Effector memory CD8-positive, alpha-beta T cell (primary cell): ENCODE data around the gene NEURL1B.
"Not testable (repeated sequence)": the region's sequence is repeated elsewhere in the genome, so short reads cannot be mapped to it uniquely, and the experiment has no call there.

Experiments used
- ATAC-seq: fragments of 150-1000 bp; cut with Tn5 transposase; replicated peaks from 2 replicates; pipeline ENCODE4 v1.10.0; 2021; ENCODE audit warnings: mild to moderate bottlenecking, moderate library complexity
- DNase-seq, 3 experiments: peaks; one replicate each; pipeline ENCODE4 v3.0.0; 2021
- H3K27ac Mint-ChIP-seq, 2 donors: one replicate each; pipeline ENCODE4 v1.8.0; 2022; ENCODE audit warnings: mild to moderate bottlenecking in 2 of 2, mixed read lengths in 2 of 2, moderate library complexity in 2 of 2
- H3K27me3 Mint-ChIP-seq, 2 donors: one replicate each; pipeline ENCODE4 v1.8.0; 2022; ENCODE audit warnings: mixed read lengths in 2 of 2
- H3K36me3 Mint-ChIP-seq: one replicate; pipeline ENCODE4 v1.8.0; 2022; ENCODE audit warnings: mild to moderate bottlenecking, moderate library complexity, mixed read lengths; ENCODE audit not compliant: insufficient read depth
- H3K4me1 Mint-ChIP-seq, 2 donors: one replicate each; pipeline ENCODE4 v1.8.0; 2022; ENCODE audit warnings: low read depth in 2 of 2, mixed read lengths in 2 of 2
- H3K4me3 Mint-ChIP-seq, 2 donors: one replicate each; pipeline ENCODE4 v1.8.0; 2022; ENCODE audit warnings: mild to moderate bottlenecking in 2 of 2, mixed read lengths in 2 of 2, moderate library complexity in 2 of 2
- H3K9me3 Mint-ChIP-seq, 2 donors: one replicate each; pipeline ENCODE4 v1.8.0; 2022; ENCODE audit warnings: mixed read lengths in 2 of 2

NEURL1B gene

DNA sequence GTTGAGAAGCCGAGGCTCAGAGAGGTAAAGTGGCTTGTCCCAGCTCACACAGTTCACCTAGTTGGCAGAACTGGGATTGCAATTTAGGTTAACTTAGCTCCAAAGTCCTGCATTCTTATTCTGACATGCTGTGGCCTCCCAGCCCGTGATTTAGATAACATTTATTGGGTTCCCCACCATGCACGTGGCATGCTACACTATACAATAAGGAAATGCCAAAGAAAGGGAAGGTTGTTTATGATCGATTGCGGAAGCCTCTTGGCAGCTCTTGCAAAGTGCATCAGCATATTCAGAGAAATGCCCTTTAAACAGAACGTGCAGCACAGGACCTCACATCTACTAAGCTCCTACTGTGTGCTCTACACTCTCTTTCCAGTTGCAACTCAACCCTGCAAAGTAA lies 3.2 kb downstream of the NEURL1B start:
- Mint-ChIP-seq H3K27me3 (peaks cover 25 to 34% of the 10 kb centered on the region in 2 donors), H3K27ac (no peak overlapping the region), H3K4me3 (no peak overlapping the region), H3K36me3 (no peaks in the 10 kb centered on the region), H3K9me3 (no peaks in the 10 kb centered on the region), H3K4me1 (peaks cover 0 to 9% of the 10 kb centered on the region in 2 donors)
- ATAC-seq (no peak), DNase-seq (no peak)

DNA sequence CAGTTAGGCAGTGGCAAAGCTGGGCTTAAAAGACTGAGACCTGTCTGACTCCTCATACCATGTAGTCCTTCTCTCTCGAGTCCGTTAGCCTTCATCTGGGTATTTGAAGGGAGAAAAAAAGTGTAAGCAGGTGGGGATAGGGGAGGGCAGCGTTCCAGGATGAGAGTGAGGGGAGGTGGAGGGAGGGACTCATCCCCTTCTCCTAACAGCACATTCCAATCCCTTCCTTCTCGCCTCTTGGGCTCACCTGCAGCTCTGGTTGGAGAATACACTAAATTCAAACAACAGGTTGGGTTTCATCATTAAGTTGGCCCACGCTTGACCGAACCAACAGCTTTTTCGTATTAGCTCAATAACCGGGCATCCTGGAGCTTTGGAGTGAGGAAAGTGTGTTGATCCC lies 3.6 kb downstream of the NEURL1B start:
- H3K9me3 Mint-ChIP-seq: no peaks in the 10 kb centered on the region
- no peak overlapping the region for H3K4me3 Mint-ChIP-seq
- peaks cover 0 to 9% of the 10 kb centered on the region in 2 donors for H3K4me1 Mint-ChIP-seq
- H3K36me3 Mint-ChIP-seq: no peaks in the 10 kb centered on the region
- H3K27me3 Mint-ChIP-seq: peaks cover 22 to 33% of the 10 kb centered on the region in 2 donors
- H3K27ac Mint-ChIP-seq: no peak overlapping the region
- DNase-seq: no peak
- no peak for ATAC-seq

DNA sequence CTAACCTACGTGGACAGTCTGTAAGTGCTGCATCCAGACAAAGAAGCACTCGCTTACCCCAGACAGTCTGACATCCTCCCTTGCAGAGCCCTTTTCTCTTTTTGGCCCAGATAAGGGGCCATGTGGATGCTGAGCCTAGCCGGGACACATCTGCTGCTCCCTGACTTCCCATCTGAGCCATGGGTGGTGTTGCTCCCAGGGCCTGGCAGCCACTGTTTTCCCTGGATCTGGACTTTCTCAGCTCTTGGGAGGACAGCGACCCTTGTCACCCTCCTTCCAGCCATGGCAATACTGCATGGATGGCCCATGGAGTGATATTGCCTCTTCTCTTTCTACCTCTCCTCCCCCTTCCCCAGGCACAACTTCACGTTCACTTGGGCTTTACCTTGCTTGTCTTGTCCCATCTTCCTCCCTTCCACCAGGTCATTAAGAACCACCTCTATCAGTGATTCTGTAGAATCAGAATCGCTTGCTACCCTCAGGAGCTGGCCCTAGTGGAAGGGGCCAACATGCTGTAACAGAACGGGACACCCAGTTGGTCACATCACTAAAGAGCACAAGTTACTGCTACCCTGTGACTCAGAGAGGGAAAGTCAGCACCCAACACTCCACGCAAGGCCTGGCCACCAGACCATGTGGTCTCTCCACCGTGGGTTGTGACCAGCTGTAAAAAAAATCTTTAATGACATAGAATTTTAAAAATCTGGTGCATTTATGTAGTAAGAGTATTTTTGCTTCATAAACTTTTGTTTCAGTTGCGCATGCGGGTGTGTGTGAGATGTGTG lies 4.4 kb downstream of the NEURL1B start:
- Mint-ChIP-seq H3K4me1 (peaks cover 0 to 6% of the 10 kb centered on the region in 2 donors), H3K36me3 (no peaks in the 10 kb centered on the region), H3K27me3 (peaks cover 15 to 26% of the 10 kb centered on the region in 2 donors), H3K4me3 (no peak overlapping the region), H3K27ac (no peak overlapping the region), H3K9me3 (no peaks in the 10 kb centered on the region)
- ATAC-seq (no peak), DNase-seq (no peak)

DNA sequence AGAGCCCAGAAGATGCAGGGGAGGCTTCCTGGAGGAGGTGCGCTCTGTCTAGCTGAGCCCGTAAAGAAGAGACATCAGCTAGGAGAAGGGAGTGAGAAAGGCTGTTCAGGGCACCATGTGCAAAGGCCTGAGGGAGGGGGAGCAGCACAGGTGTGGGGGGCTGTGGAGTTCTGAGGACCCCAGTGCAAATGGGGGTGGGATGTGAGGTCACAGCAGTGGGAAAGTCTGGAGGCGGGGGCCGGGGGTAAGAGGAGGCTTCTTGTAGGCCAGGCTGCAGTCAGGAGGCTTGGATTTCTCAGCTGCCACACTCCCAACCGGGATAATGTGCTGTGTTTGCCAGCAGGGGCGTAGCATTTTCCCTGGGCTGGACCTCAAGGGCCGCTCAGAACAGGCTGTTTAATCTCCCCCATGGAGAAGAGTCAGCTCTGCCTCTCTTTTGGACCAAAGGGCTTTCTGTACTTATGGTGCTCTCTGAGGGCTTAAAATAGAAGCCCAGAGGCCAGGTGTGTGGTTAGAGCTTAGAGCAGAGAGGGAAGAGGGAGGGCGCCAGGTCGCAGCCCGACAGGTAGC lies 5.7 kb downstream of the NEURL1B start:
- no peaks in the 10 kb centered on the region for H3K36me3 Mint-ChIP-seq
- peaks cover 12 to 22% of the 10 kb centered on the region in 2 donors for H3K27me3 Mint-ChIP-seq
- ATAC-seq (no peak), DNase-seq (no peak)
- H3K4me1 Mint-ChIP-seq: peaks cover 0 to 3% of the 10 kb centered on the region in 2 donors
- no peak overlapping the region for H3K4me3 Mint-ChIP-seq
- no peak overlapping the region for H3K27ac Mint-ChIP-seq
- H3K9me3 Mint-ChIP-seq: no peaks in the 10 kb centered on the region

DNA sequence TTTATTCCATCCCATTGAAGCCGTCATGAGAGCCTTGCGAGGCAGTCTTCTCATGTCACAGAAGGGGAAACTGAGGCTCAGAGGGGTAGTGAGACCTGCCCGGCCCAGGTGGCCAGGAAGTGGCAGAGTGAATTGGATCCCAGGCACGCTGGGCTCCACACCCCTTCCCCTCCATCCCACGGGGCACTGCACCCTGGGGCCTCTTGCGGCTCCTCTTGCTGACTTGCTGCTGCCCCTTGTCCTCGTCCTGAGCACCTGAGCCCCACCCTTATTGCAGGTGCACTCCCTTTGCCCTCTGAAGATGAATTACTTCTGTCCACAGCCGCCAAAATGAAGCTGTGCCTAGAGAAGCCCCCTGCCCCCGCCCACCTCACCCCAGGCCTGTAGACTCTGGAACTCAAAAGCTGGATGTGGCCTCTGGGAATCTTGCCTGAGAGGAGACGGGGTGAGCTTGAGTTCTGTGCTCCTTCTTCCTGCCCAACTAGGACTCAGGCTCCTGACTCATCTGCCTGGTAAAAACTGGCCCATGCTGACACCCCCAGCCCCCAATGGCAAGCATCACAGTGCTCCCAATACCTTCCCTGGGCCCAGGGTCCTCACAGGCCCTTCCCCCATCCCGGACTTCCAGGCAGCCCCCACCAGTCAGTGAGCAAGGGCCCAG lies 6.4 kb downstream of the NEURL1B start:
- ATAC-seq (no peak), DNase-seq (no peak)
- Mint-ChIP-seq H3K4me3 (no peak overlapping the region), H3K27me3 (peaks cover 7 to 15% of the 10 kb centered on the region in 2 donors), H3K4me1 (peaks cover 0 to 3% of the 10 kb centered on the region in 2 donors), H3K27ac (no peak overlapping the region), H3K36me3 (no peaks in the 10 kb centered on the region), H3K9me3 (no peaks in the 10 kb centered on the region)

DNA sequence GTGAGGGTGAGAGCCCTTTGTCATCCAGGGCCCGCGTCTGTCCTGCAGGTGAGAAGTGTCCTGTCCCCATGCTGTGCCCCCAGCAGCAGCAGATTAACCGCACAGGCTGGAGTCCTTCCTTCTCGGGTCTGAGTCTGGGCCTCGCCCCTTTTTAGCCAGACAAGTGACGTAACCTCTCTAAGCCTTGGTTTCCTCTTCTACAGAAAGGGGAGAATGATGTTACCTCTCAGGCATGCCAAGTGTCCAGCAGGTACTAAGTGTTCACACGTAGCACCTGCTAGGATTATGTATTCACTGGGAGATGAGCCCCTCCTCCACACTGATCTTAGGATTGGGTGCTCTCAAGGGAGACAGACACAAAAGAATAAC lies 6.9 kb downstream of the NEURL1B start:
- no peak overlapping the region for H3K27ac Mint-ChIP-seq
- H3K27me3 Mint-ChIP-seq: peaks cover 6 to 12% of the 10 kb centered on the region in 2 donors
- H3K36me3 Mint-ChIP-seq: no peaks in the 10 kb centered on the region
- H3K9me3 Mint-ChIP-seq: no peaks in the 10 kb centered on the region
- peaks cover 0 to 3% of the 10 kb centered on the region in 2 donors for H3K4me1 Mint-ChIP-seq
- ATAC-seq (no peak), DNase-seq (no peak)
- no peak overlapping the region for H3K4me3 Mint-ChIP-seq

DNA sequence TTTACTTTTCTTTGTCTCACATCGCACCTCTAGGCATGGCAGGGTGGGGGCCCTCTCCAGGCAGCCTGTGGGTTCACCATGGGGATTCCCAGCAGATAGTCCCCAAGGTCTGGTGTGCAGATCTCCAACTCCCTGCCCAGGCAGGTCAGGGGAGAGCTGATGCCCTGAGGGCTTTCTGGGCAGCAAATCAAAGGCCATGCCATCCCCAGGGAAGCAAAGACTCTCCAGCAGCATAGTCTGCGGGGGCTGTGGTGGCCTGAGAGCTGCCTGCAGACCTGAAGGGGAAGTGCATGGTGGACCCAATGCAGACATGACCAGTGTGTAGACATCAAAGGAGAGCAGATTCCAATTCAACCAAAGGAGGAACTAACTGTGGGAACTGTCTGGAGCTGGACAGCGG lies 7.7 kb downstream of the NEURL1B start:
- no peak overlapping the region for H3K27ac Mint-ChIP-seq
- ATAC-seq: no peak

DNA sequence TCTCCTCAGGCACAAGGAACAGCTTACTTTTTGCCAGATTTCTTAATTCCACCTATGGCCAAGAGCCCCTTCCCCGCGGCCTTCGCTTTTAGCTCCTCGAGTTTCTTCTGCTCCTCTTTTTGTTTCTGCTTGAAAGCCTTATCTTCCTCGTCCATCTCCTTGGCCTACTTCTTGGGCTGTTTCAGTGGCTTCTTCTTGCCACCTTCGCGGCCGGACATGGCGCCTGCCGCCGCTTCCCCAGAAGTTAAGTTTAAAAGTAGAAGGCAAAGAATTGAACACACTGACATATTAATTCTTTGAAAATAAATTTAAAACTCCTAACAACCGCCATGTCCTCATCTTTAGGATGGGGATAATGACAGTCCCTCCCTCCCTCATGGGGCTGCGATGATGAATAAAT lies 15.4 kb downstream of the NEURL1B start:
- not testable (repeated sequence) for H3K4me3 Mint-ChIP-seq, H3K27me3 Mint-ChIP-seq, ATAC-seq, H3K27ac Mint-ChIP-seq, H3K4me1 Mint-ChIP-seq, DNase-seq, H3K36me3 Mint-ChIP-seq
- H3K9me3 Mint-ChIP-seq: peaks cover 3 to 14% of the 10 kb centered on the region in 2 donors

More for the DNA sequence above, 7.7 kb downstream of the NEURL1B start:
- H3K4me1 Mint-ChIP-seq: peaks cover 0 to 3% of the 10 kb centered on the region in 2 donors
- H3K36me3 Mint-ChIP-seq: no peaks in the 10 kb centered on the region
- DNase-seq: no peak
- H3K9me3 Mint-ChIP-seq: no peaks in the 10 kb centered on the region
- H3K27me3 Mint-ChIP-seq: peaks cover 0 to 5% of the 10 kb centered on the region in 2 donors
- no peak overlapping the region for H3K4me3 Mint-ChIP-seq

DNA sequence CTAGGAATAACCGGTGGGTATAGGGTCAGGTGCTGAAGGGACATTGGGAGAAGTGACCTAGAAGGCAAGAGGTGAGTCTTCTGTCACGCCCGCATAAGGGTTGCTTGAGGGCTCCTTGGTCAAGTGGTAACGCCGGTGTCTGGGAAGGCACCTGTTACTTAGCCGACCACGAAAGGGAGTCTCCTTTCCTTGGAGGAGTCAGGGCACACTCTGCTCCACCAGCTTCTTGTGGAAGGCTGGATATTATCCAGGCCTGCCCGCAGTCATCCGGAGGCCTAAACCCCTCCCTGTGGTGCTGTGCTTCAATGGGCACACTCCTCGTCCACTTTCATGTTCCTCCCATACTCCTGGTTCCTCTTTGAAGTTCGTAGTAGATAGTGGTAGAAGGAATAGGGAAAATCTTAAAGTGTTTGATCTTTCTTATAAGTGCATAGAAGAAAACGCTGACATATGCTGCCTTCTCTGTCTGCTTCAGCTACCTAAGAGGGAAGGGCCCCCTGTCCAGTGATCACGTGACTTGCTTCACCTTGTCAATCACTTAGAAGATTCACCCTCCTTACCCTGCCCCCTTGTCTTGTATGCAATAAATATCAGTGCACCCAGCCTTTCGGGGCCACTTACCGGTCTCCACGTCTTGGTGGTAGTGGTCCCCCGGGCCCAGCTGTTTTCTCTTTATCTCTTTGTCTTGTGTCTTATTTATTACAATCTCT lies 16.6 kb downstream of the NEURL1B start:
- DNase-seq, H3K27me3 Mint-ChIP-seq, H3K4me1 Mint-ChIP-seq, ATAC-seq, H3K36me3 Mint-ChIP-seq, H3K4me3 Mint-ChIP-seq, H3K27ac Mint-ChIP-seq: not testable (repeated sequence)
- peaks cover 3 to 14% of the 10 kb centered on the region in 2 donors for H3K9me3 Mint-ChIP-seq

DNA sequence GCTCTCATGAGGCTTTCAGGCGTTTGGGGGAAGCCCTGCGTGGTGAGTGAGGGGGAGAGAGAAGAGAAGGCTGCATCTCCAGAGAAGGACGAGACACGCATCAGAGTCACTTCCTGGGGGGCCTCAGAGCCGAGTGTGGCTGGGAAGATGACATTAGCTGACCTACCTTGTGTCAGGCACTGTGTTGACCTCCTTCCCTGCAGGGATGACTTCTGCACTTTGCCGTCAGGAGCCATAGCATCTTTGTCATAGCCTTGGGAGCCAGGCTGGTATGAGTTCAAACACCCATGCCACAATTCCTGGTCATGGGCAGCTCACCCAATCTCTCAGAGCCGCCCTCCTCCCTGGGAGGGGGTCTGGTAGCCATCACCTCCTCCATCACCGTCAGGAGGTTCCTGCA lies 17.3 kb downstream of the NEURL1B start:
- H3K36me3 Mint-ChIP-seq: no peaks in the 10 kb centered on the region
- ATAC-seq (no peak), DNase-seq (no peak)
- peaks cover 3 to 14% of the 10 kb centered on the region in 2 donors for H3K9me3 Mint-ChIP-seq
- peaks cover 0 to 6% of the 10 kb centered on the region in 2 donors for H3K27me3 Mint-ChIP-seq
- no peak overlapping the region for H3K4me3 Mint-ChIP-seq
- H3K27ac Mint-ChIP-seq: no peak overlapping the region
- peaks cover 0 to 2% of the 10 kb centered on the region in 2 donors for H3K4me1 Mint-ChIP-seq

DNA sequence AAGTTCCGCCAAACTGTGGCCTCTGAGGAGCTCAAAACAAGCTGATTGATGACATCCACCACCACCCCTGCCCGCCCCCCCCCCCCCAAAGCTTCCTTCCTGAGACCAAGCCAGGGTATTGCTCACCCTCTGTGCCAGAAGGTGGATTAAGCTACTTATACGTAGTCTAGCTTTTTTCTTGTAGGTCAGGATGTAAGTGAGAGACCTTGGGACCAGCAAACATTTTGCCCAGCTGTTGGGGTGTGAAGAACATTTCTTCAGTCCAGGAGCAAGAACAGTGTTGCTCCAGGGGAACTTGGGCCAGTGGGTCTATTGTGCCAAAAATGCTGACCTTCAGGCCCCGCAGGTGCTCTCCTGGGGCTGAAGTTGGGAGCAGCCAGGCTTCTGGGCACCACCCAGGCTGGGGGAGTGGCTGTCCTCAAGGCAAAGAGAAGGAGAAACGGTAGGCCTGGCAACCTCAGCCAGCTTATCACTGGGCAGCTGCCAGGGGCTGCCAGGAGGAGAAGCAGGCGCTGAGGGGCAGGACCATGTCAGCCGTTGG lies 18.0 kb downstream of the NEURL1B start:
- no peak for DNase-seq
- Mint-ChIP-seq H3K36me3 (no peaks in the 10 kb centered on the region), H3K27me3 (peaks cover 0 to 6% of the 10 kb centered on the region in 2 donors), H3K9me3 (peaks cover 3 to 14% of the 10 kb centered on the region in 2 donors), H3K27ac (peak overlapping the region in 1 of 2 donors; percentile 49), H3K4me3 (no peak overlapping the region), H3K4me1 (peaks cover 0 to 2% of the 10 kb centered on the region in 2 donors)
- ATAC-seq: no peak

DNA sequence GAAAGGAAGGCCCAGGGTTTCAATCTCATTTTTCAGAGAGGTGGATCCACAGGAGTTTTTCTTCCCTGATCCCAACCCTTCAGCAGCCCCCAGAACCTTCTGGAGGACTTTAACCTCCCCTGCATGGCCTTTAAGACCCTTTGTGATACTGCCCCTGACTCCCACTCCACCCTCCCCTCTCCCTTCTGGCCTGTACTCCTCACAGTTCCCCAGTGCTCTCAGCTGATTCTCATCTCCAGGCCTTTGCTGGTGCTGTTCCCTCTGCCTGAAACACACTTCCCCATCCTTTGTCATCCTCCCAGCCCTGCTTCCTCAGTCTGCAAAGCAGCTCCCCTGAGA lies 18.5 kb downstream of the NEURL1B start:
- ATAC-seq (no peak), DNase-seq (no peak)
- Mint-ChIP-seq H3K27me3 (peaks cover 0 to 6% of the 10 kb centered on the region in 2 donors), H3K4me3 (no peak overlapping the region), H3K4me1 (peaks cover 0 to 2% of the 10 kb centered on the region in 2 donors), H3K27ac (peak overlapping the region in 1 of 2 donors; percentile 49), H3K9me3 (peaks cover 3 to 14% of the 10 kb centered on the region in 2 donors), H3K36me3 (no peaks in the 10 kb centered on the region)

DNA sequence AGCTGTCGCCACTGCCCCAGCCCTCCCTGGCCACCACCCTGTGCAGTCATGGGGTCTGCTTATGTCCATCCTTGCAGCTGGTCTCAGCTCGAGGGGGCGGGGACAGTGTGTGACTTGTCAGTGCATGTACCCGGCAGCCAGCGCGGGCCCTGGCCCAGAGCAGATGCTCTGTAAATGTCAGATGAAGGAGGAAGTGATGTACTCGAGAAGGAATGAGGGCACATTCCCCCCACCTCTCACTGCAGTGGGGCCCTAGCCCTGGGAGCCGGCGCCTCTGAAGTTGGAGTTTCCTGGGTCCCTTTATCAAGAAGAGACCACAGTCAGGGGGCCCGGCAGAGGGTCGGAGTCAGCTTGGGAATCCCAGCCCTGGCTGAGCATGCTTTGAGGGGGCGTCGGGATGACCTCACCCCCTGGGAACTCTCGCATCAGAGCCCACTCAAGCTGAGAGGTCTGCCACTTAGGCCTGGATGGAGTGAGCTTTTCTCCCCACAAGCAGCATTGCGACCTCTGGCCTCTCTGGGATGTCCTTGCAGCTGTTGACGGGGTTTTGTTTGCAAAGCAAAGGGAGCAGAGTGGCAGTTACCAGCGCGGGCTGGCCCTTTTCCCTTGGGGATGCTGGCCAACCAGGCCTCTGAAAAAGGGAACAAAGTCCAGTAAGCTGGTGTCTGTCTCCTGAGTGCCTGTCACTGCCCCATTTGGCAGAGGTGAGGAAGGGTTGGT lies 19.0 kb downstream of the NEURL1B start:
- Mint-ChIP-seq H3K27me3 (peaks cover 1 to 6% of the 10 kb centered on the region in 2 donors), H3K36me3 (no peaks in the 10 kb centered on the region), H3K9me3 (peaks cover 3 to 12% of the 10 kb centered on the region in 2 donors), H3K27ac (no peak overlapping the region), H3K4me3 (no peak overlapping the region), H3K4me1 (peaks cover 0 to 2% of the 10 kb centered on the region in 2 donors)
- DNase-seq (no peak), ATAC-seq (no peak)
